ENCODE results near the gene LRRC71.

LRRC71 gene

DNA sequence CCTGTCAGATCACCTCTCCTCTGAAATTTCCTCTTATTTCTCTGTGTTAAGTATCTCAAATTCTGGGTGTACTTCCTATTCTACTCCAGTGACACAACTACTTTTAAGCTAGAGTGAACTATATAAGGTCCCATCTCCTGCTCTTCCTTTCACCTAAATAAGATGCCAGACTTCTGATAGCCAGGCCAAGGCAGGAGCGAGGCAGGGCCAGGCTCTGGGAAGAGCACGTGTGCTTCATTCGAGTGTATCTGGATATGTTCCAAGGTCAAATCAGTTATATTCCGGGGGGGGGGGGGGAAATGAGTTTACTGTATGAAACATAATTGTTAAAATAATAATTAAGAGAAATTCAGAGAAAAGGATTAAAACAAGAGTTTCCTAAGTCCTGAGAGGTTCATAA, 60.1 kb downstream of the LRRC71 start:
- no peaks in the 10 kb centered on the region for H3K9me3 ChIP-seq (ENCODE audit: control insufficient read depth, insufficient read depth, low read length)
- peaks cover 9% of the 10 kb centered on the region; the same call in 1 of the 2 replicates for H3K36me3 ChIP-seq (ENCODE audit: insufficient read depth, low read length)
- peaks cover 7% of the 10 kb centered on the region; the same call in 1 of the 2 replicates for H3K4me1 ChIP-seq (ENCODE audit: insufficient read depth, low read length)
- H3K9ac ChIP-seq (ENCODE audit: low read depth, low read length): no peak overlapping the region

Measured in ES-I3 (cell line).